ENCODE results near the gene DRD1. TPM values are rescaled to one million over a fixed set of nuclear protein-coding genes. Genes with fewer than 3 reads are reported as not detected.
"Not testable (repeated sequence)": the region's sequence is repeated elsewhere in the genome, so short reads cannot be mapped to it uniquely, and the experiment has no call there.

Gene DRD1
- total and polyA plus RNA-seq, 7 experiments from 2014 or later, result not detected

DNA sequence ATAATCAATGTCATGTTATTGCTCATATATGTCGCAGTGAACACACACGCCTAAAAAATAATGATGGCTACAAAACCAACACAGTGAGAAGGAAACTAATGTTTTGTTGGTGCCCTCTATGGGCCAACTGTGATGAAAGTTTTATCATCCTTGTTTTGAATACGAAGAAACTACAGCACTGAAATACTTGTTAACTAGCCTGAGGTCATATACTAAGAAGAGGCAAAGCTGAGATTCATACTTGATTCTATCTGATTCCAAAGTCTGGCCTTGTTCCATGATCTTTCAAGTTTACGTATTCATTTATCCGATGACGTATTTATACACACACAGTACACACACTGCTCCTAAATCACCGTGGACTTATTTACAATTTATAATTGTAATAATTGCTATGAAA, 16.1 kb upstream of the DRD1 start:
- intact Hi-C loops (cut with micrococcal nuclease), result loop anchor here (1.0 to 5.0 kb wide), 3 partner anchors 47 to 509 kb away; no protein-coding TSS in a partner anchor

DNA sequence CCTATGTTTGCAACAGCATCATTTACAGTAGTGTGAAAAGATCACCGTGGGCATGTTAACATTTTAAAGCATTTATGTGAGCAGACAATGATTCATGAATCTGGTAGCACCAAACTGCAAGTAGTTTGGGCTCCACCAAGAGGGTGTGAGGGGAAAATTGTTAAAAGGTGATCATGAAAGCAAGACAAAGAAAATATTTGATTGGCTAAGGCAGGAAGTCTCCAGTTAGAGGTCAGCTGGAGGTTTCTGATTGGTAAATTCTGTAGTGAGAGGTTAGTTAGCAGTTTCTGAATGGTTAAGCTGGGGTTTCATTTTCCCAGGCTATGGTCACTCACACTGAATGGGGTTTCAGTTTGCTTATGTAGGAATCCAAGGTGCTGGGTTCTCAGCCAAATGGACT, 13.5 kb upstream of the DRD1 start:
- Mint-ChIP-seq H3K27ac (no peak overlapping the region), H3K4me1 (peaks cover 0 to 10% (median 0%) of the 10 kb centered on the region in 7 donors), H3K27me3 (peaks cover 19 to 31% (median 23%) of the 10 kb centered on the region in 5 donors), H3K9me3 (no peaks in the 10 kb centered on the region), H3K36me3 (no peaks in the 10 kb centered on the region), H3K4me3 (no peak overlapping the region)
- ChIA-PET CTCF (no interaction called here), POLR2A (no interaction called here)
- intact Hi-C loops (cut with micrococcal nuclease), result no loop called here
- H3K9me3 ChIP-seq (ENCODE audit: control insufficient read depth in 2 of 3, low read length in 3 of 3), result no peaks in the 10 kb centered on the region
- no peak overlapping the region for H3K27ac ChIP-seq (ENCODE audit: low read depth, low read length)
- no peak for DNase-seq
- ATAC-seq, result no peak
- H3K4me1 ChIP-seq (ENCODE audit: control insufficient read depth in 2 of 2, insufficient read depth in 2 of 2, low read length in 2 of 2), result no peaks in the 10 kb centered on the region
- no peaks in the 10 kb centered on the region for H3K36me3 ChIP-seq (ENCODE audit: control insufficient read depth in 2 of 3, insufficient read depth in 3 of 3, low read length in 3 of 3)
- no peak overlapping the region for H3K4me3 ChIP-seq (ENCODE audit: low read length)
- H3K27me3 ChIP-seq (ENCODE audit: control insufficient read depth in 2 of 2, insufficient read depth in 2 of 2, low read length in 2 of 2), result peaks cover 0 to 4% of the 10 kb centered on the region in 2 donors

More for the DNA sequence above, 16.1 kb upstream of the DRD1 start:
- H3K4me3 Mint-ChIP-seq, result no peak overlapping the region
- peaks cover 5 to 23% (median 13%) of the 10 kb centered on the region in 7 donors for H3K4me1 Mint-ChIP-seq
- CTCF ChIA-PET, result interaction anchor here (0.7 to 1.2 kb wide), 2 partner anchors 16 to 510 kb away, joined by 3 to 4 read pairs; partner anchors contain the start of gene DRD1
- ATAC-seq (no peak), DNase-seq (no peak)
- H3K9me3 Mint-ChIP-seq, result no peaks in the 10 kb centered on the region
- no peak overlapping the region for H3K27ac ChIP-seq (ENCODE audit: low read depth, low read length)
- POLR2A ChIA-PET, result no interaction called here
- peaks cover 0 to 8% of the 10 kb centered on the region in 2 donors for H3K4me1 ChIP-seq (ENCODE audit: control insufficient read depth in 2 of 2, insufficient read depth in 2 of 2, low read length in 2 of 2)
- H3K36me3 ChIP-seq (ENCODE audit: control insufficient read depth in 2 of 3, insufficient read depth in 3 of 3, low read length in 3 of 3), result no peaks in the 10 kb centered on the region
- peaks cover 0 to 4% of the 10 kb centered on the region in 2 donors for H3K27me3 ChIP-seq (ENCODE audit: control insufficient read depth in 2 of 2, insufficient read depth in 2 of 2, low read length in 2 of 2)
- H3K9me3 ChIP-seq (ENCODE audit: control insufficient read depth in 2 of 3, low read length in 3 of 3), result no peaks in the 10 kb centered on the region
- H3K4me3 ChIP-seq (ENCODE audit: low read length), result no peak overlapping the region
- peaks cover 0 to 15% (median 10%) of the 10 kb centered on the region in 5 donors for H3K27me3 Mint-ChIP-seq
- H3K27ac Mint-ChIP-seq, result no peak overlapping the region
- no peaks in the 10 kb centered on the region for H3K36me3 Mint-ChIP-seq

DNA sequence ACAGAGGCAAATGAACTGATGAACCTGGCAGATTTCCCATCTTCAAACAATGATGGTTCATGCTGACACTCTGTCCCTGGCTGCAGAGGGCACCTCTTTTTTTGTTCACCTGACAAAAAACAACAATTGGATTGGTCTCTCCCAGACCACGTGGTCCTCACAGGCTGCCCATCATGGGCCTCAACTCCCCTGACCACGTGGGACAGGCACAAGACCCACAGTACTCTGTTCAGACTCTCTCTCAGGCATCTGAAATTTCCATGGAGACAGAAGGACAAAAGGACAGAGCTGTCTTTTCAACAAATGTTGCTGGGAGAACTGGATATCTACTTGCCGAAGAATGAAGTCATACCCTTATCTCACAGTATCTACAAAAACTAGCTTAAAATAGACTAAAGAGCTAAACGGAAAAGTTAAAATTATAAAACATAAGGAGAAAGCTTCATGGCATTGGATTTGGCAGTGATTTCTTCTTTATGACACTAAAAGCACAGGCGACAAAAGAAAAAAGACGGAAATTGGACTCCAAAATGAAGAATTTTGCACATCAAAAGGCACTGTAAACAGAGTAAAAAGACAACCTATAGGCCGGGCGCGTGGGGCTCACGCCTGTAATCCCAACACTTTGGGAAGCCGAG, 12.2 kb upstream of the DRD1 start:
- H3K36me3 ChIP-seq (ENCODE audit: control insufficient read depth in 2 of 3, insufficient read depth in 3 of 3, low read length in 3 of 3), result no peaks in the 10 kb centered on the region
- Mint-ChIP-seq H3K27me3 (peaks cover 28 to 41% (median 30%) of the 10 kb centered on the region in 5 donors), H3K4me3 (no peak overlapping the region), H3K36me3 (no peaks in the 10 kb centered on the region), H3K27ac (no peak overlapping the region), H3K9me3 (no peaks in the 10 kb centered on the region), H3K4me1 (peaks cover 0 to 10% (median 0%) of the 10 kb centered on the region in 7 donors)
- DNase-seq (no peak), ATAC-seq (no peak)
- H3K9me3 ChIP-seq (ENCODE audit: control insufficient read depth in 2 of 3, low read length in 3 of 3), result no peaks in the 10 kb centered on the region
- peaks cover 0 to 4% of the 10 kb centered on the region in 2 donors for H3K27me3 ChIP-seq (ENCODE audit: control insufficient read depth in 2 of 2, insufficient read depth in 2 of 2, low read length in 2 of 2)
- H3K4me3 ChIP-seq (ENCODE audit: low read length), result no peak overlapping the region
- ChIA-PET POLR2A (no interaction called here), CTCF (no interaction called here)
- no peak overlapping the region for H3K27ac ChIP-seq (ENCODE audit: low read depth, low read length)
- H3K4me1 ChIP-seq (ENCODE audit: control insufficient read depth in 2 of 2, insufficient read depth in 2 of 2, low read length in 2 of 2), result no peaks in the 10 kb centered on the region
- intact Hi-C loops (cut with micrococcal nuclease), result no loop called here

DNA sequence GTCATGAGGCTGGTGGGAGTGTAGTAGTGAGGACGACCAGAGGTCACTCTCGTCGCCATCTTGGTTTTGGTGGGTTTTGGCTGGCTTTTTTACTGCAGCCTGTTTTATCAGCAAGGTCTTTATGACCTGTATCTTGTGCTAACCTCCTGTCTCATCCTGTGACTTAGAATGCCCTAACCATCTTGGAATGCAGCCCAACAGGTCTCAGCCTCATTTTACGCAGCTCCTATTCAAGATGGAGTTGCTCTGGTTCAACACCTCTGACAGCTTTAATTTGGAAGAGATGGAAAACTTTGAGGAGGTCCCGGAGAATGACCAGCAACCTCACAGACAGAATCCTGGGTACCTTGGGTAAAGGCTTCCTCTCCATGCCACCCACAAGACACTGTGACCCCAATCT, 10.4 kb upstream of the DRD1 start:
- H3K27me3 ChIP-seq (ENCODE audit: control insufficient read depth in 2 of 2, insufficient read depth in 2 of 2, low read length in 2 of 2); H3K4me1 Mint-ChIP-seq; H3K36me3 Mint-ChIP-seq; DNase-seq; H3K9me3 Mint-ChIP-seq; H3K4me1 ChIP-seq (ENCODE audit: control insufficient read depth in 2 of 2, insufficient read depth in 2 of 2, low read length in 2 of 2); POLR2A ChIA-PET; intact Hi-C loops (cut with micrococcal nuclease); H3K4me3 Mint-ChIP-seq; H3K27ac Mint-ChIP-seq; ATAC-seq; H3K27ac ChIP-seq (ENCODE audit: low read depth, low read length); H3K9me3 ChIP-seq (ENCODE audit: control insufficient read depth in 2 of 3, low read length in 3 of 3); H3K4me3 ChIP-seq (ENCODE audit: low read length); H3K36me3 ChIP-seq (ENCODE audit: control insufficient read depth in 2 of 3, insufficient read depth in 3 of 3, low read length in 3 of 3): not testable (repeated sequence)
- peaks cover 34 to 58% (median 38%) of the 10 kb centered on the region in 5 donors for H3K27me3 Mint-ChIP-seq
- CTCF ChIA-PET, result interaction anchor here (1.8 kb wide), 1 partner anchor 11 kb away, joined by 5 read pairs; no protein-coding TSS in a partner anchor

DNA sequence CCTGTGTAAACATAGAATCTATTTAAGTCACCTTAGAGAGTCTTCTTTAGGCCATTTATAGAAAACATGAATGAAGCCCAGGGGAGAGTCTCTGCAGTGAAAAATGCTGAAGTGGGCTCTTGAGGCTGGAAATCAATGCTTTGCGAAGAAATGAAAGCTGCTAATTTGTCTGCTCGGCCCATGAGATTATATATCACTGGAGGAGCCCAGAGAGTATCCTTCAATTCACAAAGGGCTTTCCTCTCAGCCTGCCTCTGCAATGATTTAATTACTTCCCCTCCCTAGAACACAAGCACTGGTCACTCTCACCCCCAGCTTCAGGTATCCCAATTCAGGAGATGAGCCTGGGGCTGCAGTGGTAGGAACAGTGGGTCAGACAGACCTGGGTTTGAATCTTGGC, 8.2 kb upstream of the DRD1 start:
- Mint-ChIP-seq H3K4me3 (no peak overlapping the region), H3K36me3 (no peaks in the 10 kb centered on the region), H3K27ac (no peak overlapping the region), H3K27me3 (peaks cover 41 to 70% (median 44%) of the 10 kb centered on the region in 5 donors), H3K9me3 (no peaks in the 10 kb centered on the region), H3K4me1 (peaks cover 0 to 4% (median 0%) of the 10 kb centered on the region in 7 donors)
- DNase-seq, result no peak
- ChIA-PET CTCF (no interaction called here), POLR2A (no interaction called here)
- intact Hi-C loops (cut with micrococcal nuclease), result no loop called here
- H3K36me3 ChIP-seq (ENCODE audit: control insufficient read depth in 2 of 3, insufficient read depth in 3 of 3, low read length in 3 of 3), result no peaks in the 10 kb centered on the region
- no peaks in the 10 kb centered on the region for H3K4me1 ChIP-seq (ENCODE audit: control insufficient read depth in 2 of 2, insufficient read depth in 2 of 2, low read length in 2 of 2)
- no peak overlapping the region for H3K27ac ChIP-seq (ENCODE audit: low read depth, low read length)
- no peaks in the 10 kb centered on the region for H3K9me3 ChIP-seq (ENCODE audit: control insufficient read depth in 2 of 3, low read length in 3 of 3)
- no peak for ATAC-seq
- no peak overlapping the region for H3K4me3 ChIP-seq (ENCODE audit: low read length)
- H3K27me3 ChIP-seq (ENCODE audit: control insufficient read depth in 2 of 2, insufficient read depth in 2 of 2, low read length in 2 of 2), result peaks cover 0 to 4% of the 10 kb centered on the region in 2 donors

DNA sequence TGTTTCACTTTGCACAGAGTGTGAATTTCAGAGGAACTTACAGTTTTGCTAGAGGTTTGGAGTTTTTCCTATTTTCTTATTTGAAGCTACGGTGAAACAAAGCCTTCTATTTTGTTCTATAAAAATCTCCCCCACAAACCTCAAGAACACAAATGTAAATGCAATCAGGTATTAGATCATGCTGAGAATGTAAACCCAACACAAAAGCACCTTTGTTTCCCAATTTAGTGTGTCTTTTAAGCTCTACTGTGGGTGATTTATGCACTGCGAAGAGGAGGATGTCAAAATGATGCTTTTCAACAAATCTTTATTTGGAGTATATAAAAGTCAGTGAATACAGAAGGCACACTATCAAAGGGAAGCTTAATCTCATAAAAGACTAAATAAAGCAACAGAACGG, 4.3 kb upstream of the DRD1 start:
- H3K27me3 Mint-ChIP-seq, result peaks cover 44 to 83% (median 51%) of the 10 kb centered on the region in 5 donors
- H3K9me3 Mint-ChIP-seq, result no peaks in the 10 kb centered on the region
- Histone ChIP-seq H3K27me3 (ENCODE audit: control insufficient read depth in 2 of 2, insufficient read depth in 2 of 2, low read length in 2 of 2) (peaks cover 3 to 12% of the 10 kb centered on the region in 2 donors), H3K27ac (ENCODE audit: low read depth, low read length) (no peak overlapping the region), H3K4me3 (ENCODE audit: low read length) (no peak overlapping the region), H3K36me3 (ENCODE audit: control insufficient read depth in 2 of 3, insufficient read depth in 3 of 3, low read length in 3 of 3) (no peaks in the 10 kb centered on the region), H3K4me1 (ENCODE audit: control insufficient read depth in 2 of 2, insufficient read depth in 2 of 2, low read length in 2 of 2) (peaks cover 0 to 5% of the 10 kb centered on the region in 2 donors), H3K9me3 (ENCODE audit: control insufficient read depth in 2 of 3, low read length in 3 of 3) (no peaks in the 10 kb centered on the region)
- POLR2A ChIA-PET, result no interaction called here
- no peak overlapping the region for H3K4me3 Mint-ChIP-seq
- ATAC-seq (no peak), DNase-seq (no peak)
- H3K4me1 Mint-ChIP-seq, result peaks cover 0 to 13% (median 7%) of the 10 kb centered on the region in 7 donors
- no peaks in the 10 kb centered on the region for H3K36me3 Mint-ChIP-seq
- CTCF ChIA-PET, result no interaction called here
- intact Hi-C loops (cut with micrococcal nuclease), result no loop called here
- H3K27ac Mint-ChIP-seq, result no peak overlapping the region

DNA sequence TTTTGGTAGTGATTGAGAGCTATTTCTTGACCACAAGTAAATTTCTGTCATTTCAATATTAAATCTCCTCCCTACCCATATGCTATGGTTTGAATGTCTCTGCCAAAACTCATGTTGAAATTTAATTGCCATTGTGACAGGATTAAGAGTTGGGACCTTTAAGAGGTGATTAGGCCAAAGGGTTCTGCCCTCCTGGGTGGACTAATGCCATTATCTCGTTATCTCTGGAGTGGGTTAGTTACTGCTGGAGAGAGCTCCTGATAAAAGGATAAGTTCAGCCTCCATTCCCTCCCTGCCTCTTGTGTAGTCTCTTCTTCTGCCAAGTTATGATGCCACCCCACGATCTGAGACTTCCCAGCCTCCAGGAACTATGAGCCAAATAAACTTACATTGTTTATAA, 3.6 kb upstream of the DRD1 start:
- Mint-ChIP-seq H3K27ac (no peak overlapping the region), H3K27me3 (peaks cover 41 to 85% (median 52%) of the 10 kb centered on the region in 5 donors), H3K36me3 (no peaks in the 10 kb centered on the region), H3K4me3 (no peak overlapping the region), H3K9me3 (no peaks in the 10 kb centered on the region), H3K4me1 (peaks cover 0 to 14% (median 7%) of the 10 kb centered on the region in 7 donors)
- H3K9me3 ChIP-seq (ENCODE audit: control insufficient read depth in 2 of 3, low read length in 3 of 3), result no peaks in the 10 kb centered on the region
- H3K4me1 ChIP-seq (ENCODE audit: control insufficient read depth in 2 of 2, insufficient read depth in 2 of 2, low read length in 2 of 2), result peaks cover 0 to 5% of the 10 kb centered on the region in 2 donors
- ATAC-seq (no peak), DNase-seq (no peak)
- no peaks in the 10 kb centered on the region for H3K36me3 ChIP-seq (ENCODE audit: control insufficient read depth in 2 of 3, insufficient read depth in 3 of 3, low read length in 3 of 3)
- POLR2A ChIA-PET, result no interaction called here
- H3K4me3 ChIP-seq (ENCODE audit: low read length), result no peak overlapping the region
- intact Hi-C loops (cut with micrococcal nuclease), result no loop called here
- CTCF ChIA-PET, result no interaction called here
- peaks cover 3 to 12% of the 10 kb centered on the region in 2 donors for H3K27me3 ChIP-seq (ENCODE audit: control insufficient read depth in 2 of 2, insufficient read depth in 2 of 2, low read length in 2 of 2)
- H3K27ac ChIP-seq (ENCODE audit: low read depth, low read length), result no peak overlapping the region

Data from naive thymus-derived CD4-positive, alpha-beta T cell (primary cell).